Natural killer cell (primary cell): ENCODE results near the gene PRPF38B. TPM values are rescaled to one million over a fixed set of nuclear protein-coding genes. Genes with fewer than 3 reads are reported as not detected.

Experiments used
- ATAC-seq, 3 donors: fragments of 150-1000 bp in 2 of 3; fragments of 200-7000 bp in 1 of 3; cut with Tn5 transposase; 1 replicate in 1 of 3; 2 replicates in 2 of 3; pipeline ENCODE4 v1.10.0; 2021; ENCODE audit warnings: mild to moderate bottlenecking in 2 of 3, moderate library complexity in 2 of 3
- DNase-seq, 2 donors: peaks; one replicate each; pipeline versions ENCODE4 v3.0.0 to v3.0.0-alpha.2; 2013 to 2021; ENCODE audit warnings: mixed read lengths in 1 of 2
- H3K27ac ChIP-seq: one replicate; pipeline ENCODE4 v1.5.1; 2013; ENCODE audit warnings: mild to moderate bottlenecking, low read length
- H3K27me3 ChIP-seq: one replicate; pipeline ENCODE4 v1.6.1; 2013; ENCODE audit warnings: low read length; ENCODE audit not compliant: control insufficient read depth, insufficient read depth
- H3K36me3 ChIP-seq: one replicate; pipeline ENCODE4 v1.6.1; 2013; ENCODE audit warnings: low read length; ENCODE audit not compliant: control insufficient read depth, insufficient read depth
- H3K4me1 ChIP-seq: one replicate; pipeline ENCODE4 v1.6.1; 2013; ENCODE audit warnings: low read length; ENCODE audit not compliant: control insufficient read depth, insufficient read depth
- H3K4me3 ChIP-seq: one replicate; pipeline ENCODE4 v1.5.1; 2013; ENCODE audit warnings: low read length
- H3K9me3 ChIP-seq: one replicate; pipeline ENCODE4 v1.6.1; 2013; ENCODE audit warnings: low read length; ENCODE audit not compliant: control insufficient read depth, insufficient read depth
- H3K27ac Mint-ChIP-seq, 2 donors: one replicate each; pipeline ENCODE4 v1.8.0; 2022; ENCODE audit warnings: mild to moderate bottlenecking in 2 of 2, mixed read lengths in 2 of 2, moderate library complexity in 1 of 2
- H3K27me3 Mint-ChIP-seq, 2 donors: one replicate each; pipeline ENCODE4 v1.8.0; 2022; ENCODE audit warnings: low read depth in 2 of 2, mixed read lengths in 2 of 2
- H3K36me3 Mint-ChIP-seq: one replicate; pipeline ENCODE4 v1.8.0; 2022; ENCODE audit warnings: mixed read lengths
- H3K4me1 Mint-ChIP-seq, 2 donors: one replicate each; pipeline ENCODE4 v1.8.0; 2022; ENCODE audit warnings: mixed read lengths in 2 of 2
- H3K4me3 Mint-ChIP-seq: one replicate; pipeline ENCODE4 v1.8.0; 2022; ENCODE audit warnings: mild to moderate bottlenecking, moderate library complexity, mixed read lengths
- H3K9me3 Mint-ChIP-seq, 2 donors: one replicate each; pipeline ENCODE4 v1.8.0; 2022; ENCODE audit warnings: mixed read lengths in 2 of 2
- WGBS: methylation state at CpG from one replicate; pipeline ENCODE4 v1.1.7; 2013; ENCODE audit warnings: missing lambda C conversion rate; ENCODE audit not compliant: insufficient coverage; 5-methylcytosine and 5-hydroxymethylcytosine counted together
- intact Hi-C: fragments of 100-400 bp; cut with micrococcal nuclease; formaldehyde crosslinking; loops from one replicate; pipeline ENCODE4 v1.14.2; 2022
- total RNA-seq, 4 donors: library from RNA; stranded (reverse); fragments of 120-200 nt in 1 of 4; gene quantifications; one replicate each; pipeline versions ENCODE4 v1.2.3 to v1.2.4, GENCODE V29; 2013 to 2022
- TF ChIP-seq, protein P1 (sequence below): fragments of 200-600 bp; IDR thresholded peaks from one replicate; pipeline ENCODE4 v1.8.0; 2022; ENCODE audit warnings: antibody characterized with exemption

PRPF38B gene
- total RNA-seq, 3 donors from 2014 or later (not counting 1 experiment from before 2014, with no cell fraction given), result 115 to 158 (median 156) TPM

DNA sequence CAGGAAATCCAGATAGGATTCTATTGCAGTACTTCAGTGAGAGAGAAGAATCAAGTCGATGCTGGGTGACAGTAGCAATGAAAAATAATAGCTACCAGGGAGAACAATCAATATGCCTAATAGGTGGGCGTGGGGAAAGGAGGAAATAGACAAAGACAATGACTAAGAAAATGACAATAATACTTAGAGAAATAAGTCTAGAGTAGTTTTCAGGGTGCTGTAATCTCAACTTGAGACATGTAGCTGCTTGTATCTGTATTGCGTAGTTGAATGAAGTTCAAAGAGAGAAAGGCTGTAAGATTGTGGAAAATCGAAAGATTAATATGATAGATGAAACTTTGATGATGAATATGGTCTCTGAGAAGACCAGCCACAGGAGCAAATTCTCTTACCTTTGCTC is 57.0 kb downstream of the PRPF38B start:
- Histone ChIP-seq H3K27ac (no peak overlapping the region), H3K36me3 (peaks cover 16% of the 10 kb centered on the region), H3K9me3 (no peaks in the 10 kb centered on the region), H3K4me3 (no peak overlapping the region), H3K4me1 (peaks cover 13% of the 10 kb centered on the region), H3K27me3 (no peaks in the 10 kb centered on the region)
- no peak for DNase-seq
- H3K27ac Mint-ChIP-seq, result peak overlapping the region; percentile 62 to 100
- ATAC-seq, result no peak
- H3K27me3 Mint-ChIP-seq, result no peaks in the 10 kb centered on the region
- intact Hi-C loops, result loop anchor here (5.0 kb wide), 1 partner anchor 343 kb away; the partner anchor contains the start of gene TMEM167B
- WGBS, result 92% methylated on average over 4 of the region's 4 CpGs
- TF ChIP-seq, protein P1, sequence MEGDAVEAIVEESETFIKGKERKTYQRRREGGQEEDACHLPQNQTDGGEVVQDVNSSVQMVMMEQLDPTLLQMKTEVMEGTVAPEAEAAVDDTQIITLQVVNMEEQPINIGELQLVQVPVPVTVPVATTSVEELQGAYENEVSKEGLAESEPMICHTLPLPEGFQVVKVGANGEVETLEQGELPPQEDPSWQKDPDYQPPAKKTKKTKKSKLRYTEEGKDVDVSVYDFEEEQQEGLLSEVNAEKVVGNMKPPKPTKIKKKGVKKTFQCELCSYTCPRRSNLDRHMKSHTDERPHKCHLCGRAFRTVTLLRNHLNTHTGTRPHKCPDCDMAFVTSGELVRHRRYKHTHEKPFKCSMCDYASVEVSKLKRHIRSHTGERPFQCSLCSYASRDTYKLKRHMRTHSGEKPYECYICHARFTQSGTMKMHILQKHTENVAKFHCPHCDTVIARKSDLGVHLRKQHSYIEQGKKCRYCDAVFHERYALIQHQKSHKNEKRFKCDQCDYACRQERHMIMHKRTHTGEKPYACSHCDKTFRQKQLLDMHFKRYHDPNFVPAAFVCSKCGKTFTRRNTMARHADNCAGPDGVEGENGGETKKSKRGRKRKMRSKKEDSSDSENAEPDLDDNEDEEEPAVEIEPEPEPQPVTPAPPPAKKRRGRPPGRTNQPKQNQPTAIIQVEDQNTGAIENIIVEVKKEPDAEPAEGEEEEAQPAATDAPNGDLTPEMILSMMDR, result no peak
- no peak overlapping the region for H3K4me3 Mint-ChIP-seq
- peaks cover 37 to 42% of the 10 kb centered on the region in 2 donors for H3K4me1 Mint-ChIP-seq
- H3K36me3 Mint-ChIP-seq, result peaks cover 7% of the 10 kb centered on the region
- no peaks in the 10 kb centered on the region for H3K9me3 Mint-ChIP-seq

DNA sequence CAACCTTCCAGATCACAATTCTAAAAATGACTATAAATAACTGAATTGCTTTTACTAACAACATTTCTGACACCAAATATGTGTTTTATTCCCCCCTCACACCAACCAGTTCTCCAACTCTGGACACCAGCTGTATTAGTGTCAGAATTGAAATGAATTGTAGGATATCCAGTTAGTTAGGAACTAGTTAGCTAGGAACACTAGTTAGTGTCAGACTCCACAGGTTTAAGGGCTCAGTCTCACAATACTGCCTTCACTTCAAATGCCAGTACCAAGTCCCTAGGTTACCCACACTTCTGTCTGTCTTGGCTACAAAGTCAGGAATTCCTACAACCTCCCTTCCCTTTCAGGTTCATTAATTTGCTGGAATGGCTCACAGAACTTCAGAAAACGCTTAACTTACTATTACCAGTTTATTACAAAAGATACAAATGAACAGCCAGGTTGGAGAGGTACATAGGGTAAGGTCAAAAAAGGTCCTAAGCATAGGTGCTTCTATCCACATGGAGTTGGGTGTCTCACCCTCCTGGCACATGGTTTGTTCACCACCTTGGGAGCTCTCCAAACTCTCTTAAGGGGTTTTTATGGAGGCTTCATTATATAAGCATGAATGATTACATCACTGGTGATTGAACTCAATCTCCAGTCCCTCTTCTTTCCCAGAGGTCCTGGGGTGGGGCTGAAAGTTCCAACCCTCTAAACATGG is 58.5 kb downstream of the PRPF38B start:
- H3K4me3 Mint-ChIP-seq, result no peak overlapping the region
- peaks cover 7% of the 10 kb centered on the region for H3K36me3 Mint-ChIP-seq
- ATAC-seq, result no peak
- WGBS, result no CpG with 5 or more reads among the region's 1 CpG
- intact Hi-C loops, result no loop called here
- Histone ChIP-seq H3K4me3 (no peak overlapping the region), H3K36me3 (peaks cover 27% of the 10 kb centered on the region), H3K27ac (no peak overlapping the region), H3K4me1 (peaks cover 13% of the 10 kb centered on the region), H3K9me3 (no peaks in the 10 kb centered on the region), H3K27me3 (no peaks in the 10 kb centered on the region)
- H3K9me3 Mint-ChIP-seq, result no peaks in the 10 kb centered on the region
- DNase-seq, result no peak
- H3K27ac Mint-ChIP-seq, result peak overlapping the region; percentile 39 to 47
- TF ChIP-seq, protein P1, result no peak
- H3K27me3 Mint-ChIP-seq, result no peaks in the 10 kb centered on the region
- H3K4me1 Mint-ChIP-seq, result peaks cover 37 to 42% of the 10 kb centered on the region in 2 donors

Other genes starting within 250 kb of the PRPF38B start
- gene NBPF6, start 242.0 kb upstream of the PRPF38B start, total RNA-seq, result not detected
- gene EEIG2, start 132.2 kb upstream of the PRPF38B start, total RNA-seq, result 10 to 100 TPM; 18.2 to 23.9 (median 20.3) TPM
- 10 to 100 TPM; 26.9 to 41.5 (median 30.6) TPM for gene HENMT1, start 31.2 kb upstream of the PRPF38B start, total RNA-seq
- gene FNDC7, start 20.6 kb downstream of the PRPF38B start, total RNA-seq, result under 1 TPM in 2 of 3 donors, not detected in 1; 0.14 to 0.43 TPM
- gene STXBP3, start 54.4 kb downstream of the PRPF38B start, total RNA-seq, result 10 to 100 TPM; 63.1 to 71.4 (median 69.2) TPM
- not detected for gene AKNAD1, start 164.8 kb downstream of the PRPF38B start, total RNA-seq
- 1 to 10 TPM; 1.0 to 1.5 (median 1.4) TPM for gene GPSM2, start 184.7 kb downstream of the PRPF38B start, total RNA-seq